ENCODE measurements around the gene RNF148.

RNF148 gene

DNA sequence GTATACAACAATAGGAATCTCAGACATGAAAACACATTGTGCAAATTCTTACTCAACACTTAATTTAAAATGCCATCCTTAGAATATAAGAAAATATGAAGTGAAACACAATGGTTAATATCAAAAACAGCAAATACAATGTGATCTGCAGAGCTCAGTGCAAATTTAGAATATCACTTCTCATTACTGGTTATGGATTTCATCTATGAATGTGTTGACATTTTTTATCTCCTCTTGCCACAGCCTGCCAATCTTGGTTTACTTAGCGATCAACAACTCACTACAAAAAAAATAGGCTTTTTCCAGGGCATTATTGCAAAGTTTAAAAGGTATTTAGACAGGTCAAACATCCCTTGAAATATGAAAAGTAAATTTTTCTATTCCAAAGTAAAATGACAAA is 25.0 kb upstream of the RNF148 start:
- DNase-seq (ENCODE audit: extremely low read depth, low read depth) = no peak
- TF ChIP-seq, protein P1, sequence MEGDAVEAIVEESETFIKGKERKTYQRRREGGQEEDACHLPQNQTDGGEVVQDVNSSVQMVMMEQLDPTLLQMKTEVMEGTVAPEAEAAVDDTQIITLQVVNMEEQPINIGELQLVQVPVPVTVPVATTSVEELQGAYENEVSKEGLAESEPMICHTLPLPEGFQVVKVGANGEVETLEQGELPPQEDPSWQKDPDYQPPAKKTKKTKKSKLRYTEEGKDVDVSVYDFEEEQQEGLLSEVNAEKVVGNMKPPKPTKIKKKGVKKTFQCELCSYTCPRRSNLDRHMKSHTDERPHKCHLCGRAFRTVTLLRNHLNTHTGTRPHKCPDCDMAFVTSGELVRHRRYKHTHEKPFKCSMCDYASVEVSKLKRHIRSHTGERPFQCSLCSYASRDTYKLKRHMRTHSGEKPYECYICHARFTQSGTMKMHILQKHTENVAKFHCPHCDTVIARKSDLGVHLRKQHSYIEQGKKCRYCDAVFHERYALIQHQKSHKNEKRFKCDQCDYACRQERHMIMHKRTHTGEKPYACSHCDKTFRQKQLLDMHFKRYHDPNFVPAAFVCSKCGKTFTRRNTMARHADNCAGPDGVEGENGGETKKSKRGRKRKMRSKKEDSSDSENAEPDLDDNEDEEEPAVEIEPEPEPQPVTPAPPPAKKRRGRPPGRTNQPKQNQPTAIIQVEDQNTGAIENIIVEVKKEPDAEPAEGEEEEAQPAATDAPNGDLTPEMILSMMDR (IDR thresholded peaks at IDR 0.05; ENCODE audit: low read depth, low read length) = no peak

DNA sequence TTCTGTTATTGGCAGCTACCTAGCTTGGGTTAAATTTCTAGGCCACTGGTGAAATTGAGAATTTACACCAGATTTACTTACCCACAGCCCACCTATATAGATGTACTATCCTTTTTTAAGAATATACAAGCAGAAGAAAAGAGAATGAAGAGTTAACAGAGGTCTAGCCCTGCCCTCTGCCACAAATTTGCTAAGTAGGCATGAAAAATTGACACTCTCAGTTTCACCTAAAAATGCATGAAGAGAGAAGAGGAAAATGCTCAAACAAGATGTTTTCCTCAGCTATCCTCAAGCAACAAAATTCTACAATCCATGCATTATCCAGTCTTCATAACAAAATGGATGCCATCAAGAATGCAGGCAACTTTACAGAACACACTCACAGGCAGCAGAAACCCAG is 24.6 kb upstream of the RNF148 start:
- no peak for DNase-seq (ENCODE audit: extremely low read depth, low read depth)
- TF ChIP-seq, protein P1 (IDR thresholded peaks at IDR 0.05; ENCODE audit: low read depth, low read length) = no peak

DNA sequence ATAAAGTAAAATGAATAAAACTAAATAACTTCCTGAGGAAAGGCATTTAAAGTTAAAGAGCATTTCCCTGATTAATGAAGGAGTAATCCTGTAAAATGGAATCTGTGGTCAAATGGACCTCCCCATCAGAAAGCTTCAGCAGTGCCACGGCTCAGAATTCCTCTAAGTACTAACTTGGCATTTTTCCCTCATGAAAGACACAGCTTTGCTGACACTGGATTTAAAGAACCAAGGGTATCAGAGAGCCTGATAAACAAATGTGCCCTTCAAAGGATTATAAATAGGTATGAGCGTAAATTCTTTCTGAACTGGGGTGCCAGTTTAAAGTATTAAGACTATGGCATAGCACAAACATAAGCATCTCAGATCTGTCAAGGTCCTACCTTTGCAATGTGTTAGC is 24.2 kb upstream of the RNF148 start:
- TF ChIP-seq, protein P1 (IDR thresholded peaks at IDR 0.05; ENCODE audit: low read depth, low read length) = no peak
- no peak for DNase-seq (ENCODE audit: extremely low read depth, low read depth)

- no peak for DNase-seq (ENCODE audit: extremely low read depth, low read depth)
- TF ChIP-seq, protein P1 (IDR thresholded peaks at IDR 0.05; ENCODE audit: low read depth, low read length) = no peak
Measured at GRCh38 chr7:122724366-122724765, 21.6 kb upstream of the RNF148 start.

DNA sequence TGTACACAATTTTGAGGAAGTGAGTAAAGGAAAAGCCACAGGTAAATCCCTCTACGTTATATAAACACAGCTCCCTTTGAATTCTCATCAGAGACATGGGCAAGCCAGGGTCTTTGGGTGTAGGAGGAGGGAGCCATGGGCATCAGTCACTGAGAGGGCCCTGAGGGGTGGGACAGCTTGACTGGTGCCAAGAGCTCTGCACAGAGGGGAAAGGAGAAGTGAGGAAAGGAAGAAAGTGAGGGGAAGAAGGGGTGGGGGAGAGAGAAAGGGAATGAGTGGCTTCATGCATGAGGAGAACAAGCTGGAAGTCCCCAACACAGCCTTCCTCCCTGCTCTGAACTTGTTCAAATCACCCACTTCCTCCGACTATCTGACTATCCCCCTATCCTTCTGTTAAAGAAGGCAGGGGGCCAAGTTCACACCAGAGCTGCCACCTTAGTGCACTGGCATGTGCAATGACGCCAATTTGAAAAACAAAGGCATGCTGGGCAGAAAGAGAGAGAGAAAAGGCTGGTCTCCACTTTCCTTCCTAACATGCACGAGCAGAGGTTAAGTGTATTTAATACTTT is 16.4 kb upstream of the RNF148 start:
- TF ChIP-seq, protein P1 (IDR thresholded peaks at IDR 0.05; ENCODE audit: low read depth, low read length) = no peak
- no peak for DNase-seq (ENCODE audit: extremely low read depth, low read depth)

DNA sequence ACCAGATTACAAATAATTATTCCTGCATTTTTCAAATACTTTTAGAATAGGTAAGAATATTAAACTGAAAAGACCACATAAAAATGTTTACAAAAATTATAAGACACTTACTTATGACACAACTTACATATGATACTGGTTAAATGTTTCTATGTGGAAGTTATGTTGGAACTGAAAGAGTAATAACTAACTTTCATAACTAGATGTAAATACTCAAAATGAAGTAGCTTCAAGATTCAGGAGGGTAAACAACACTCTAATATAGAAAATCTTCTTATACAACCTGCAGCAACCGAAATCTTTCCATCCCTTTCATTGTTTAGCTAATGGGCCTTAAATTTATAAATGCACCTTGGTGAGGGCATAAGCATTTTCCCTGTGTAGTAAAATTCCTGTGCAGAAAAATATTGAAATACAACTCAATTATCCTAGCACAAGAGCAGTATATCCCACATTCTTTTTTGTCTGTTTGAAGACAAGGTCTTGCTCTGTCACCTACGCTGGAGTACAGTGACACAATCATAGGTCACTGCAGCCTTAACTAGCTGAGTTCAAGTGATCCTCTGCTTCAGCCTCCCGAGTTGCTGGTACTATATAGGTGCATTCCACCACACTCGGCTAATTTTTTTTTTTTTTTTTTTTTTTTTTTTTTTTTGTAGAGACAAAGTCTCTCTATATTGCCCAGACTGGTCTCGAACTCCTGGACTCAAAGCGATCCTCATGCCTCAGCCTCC is 14.8 kb upstream of the RNF148 start:
- TF ChIP-seq, protein P1 (IDR thresholded peaks at IDR 0.05; ENCODE audit: low read depth, low read length) = no peak
- no peak for DNase-seq (ENCODE audit: extremely low read depth, low read depth)

GRCh38 chr7:122715183-122715582 is 12.5 kb upstream of the RNF148 start:
- no peak for DNase-seq (ENCODE audit: extremely low read depth, low read depth)
- TF ChIP-seq, protein P1 (IDR thresholded peaks at IDR 0.05; ENCODE audit: low read depth, low read length) = no peak

Measured in AG09319 (cell line).